ENCODE measurements around the gene SLC25A34. TPM values are rescaled to one million over a fixed set of nuclear protein-coding genes. Genes with fewer than 3 reads are reported as not detected.

Gene SLC25A34
- total RNA-seq, 1 donor from 2014 or later = 2.2 TPM

DNA sequence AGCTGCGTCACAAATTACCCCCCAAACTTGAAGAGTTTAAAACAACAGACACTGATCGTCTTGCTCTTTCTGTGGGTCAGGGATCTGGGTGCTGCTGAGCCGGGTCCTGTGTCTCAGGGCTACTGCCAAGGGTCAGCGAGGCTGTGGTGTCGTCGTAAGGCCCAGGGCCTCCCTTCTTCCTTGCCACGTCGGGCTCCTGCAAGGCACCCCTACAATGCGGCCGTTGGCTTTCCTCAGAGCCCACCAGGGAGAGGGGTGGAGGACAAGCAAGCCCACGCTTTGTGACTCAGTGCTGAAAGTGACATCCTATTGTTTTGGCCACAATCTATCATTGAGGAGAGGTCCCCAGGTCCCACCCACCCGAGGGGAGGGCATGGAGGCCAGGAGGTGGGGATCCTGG, 14.9 kb downstream of the SLC25A34 start:
- no peak for DNase-seq (ENCODE audit: low spot score)

DNA sequence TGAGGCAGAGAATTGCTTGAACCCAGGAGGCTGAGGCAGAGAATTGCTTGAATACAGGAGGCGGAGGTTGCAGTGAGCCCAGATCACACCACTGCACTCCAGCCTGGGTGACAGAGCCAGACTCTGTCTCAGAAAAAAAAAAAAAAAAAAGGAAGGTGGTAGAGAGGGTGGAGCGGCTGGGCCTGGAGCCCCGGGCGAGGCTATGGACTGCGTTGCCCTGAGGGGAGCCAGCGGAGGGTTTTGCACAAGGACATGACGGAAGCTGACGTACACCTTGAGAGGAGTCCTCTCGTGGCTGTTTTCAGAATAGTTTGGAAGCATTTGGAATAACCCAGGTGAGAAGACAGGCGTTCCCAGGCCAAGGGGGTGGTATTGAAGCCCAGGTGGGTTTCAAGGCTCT, 15.7 kb downstream of the SLC25A34 start:
- no peak for DNase-seq (ENCODE audit: low spot score)

DNA sequence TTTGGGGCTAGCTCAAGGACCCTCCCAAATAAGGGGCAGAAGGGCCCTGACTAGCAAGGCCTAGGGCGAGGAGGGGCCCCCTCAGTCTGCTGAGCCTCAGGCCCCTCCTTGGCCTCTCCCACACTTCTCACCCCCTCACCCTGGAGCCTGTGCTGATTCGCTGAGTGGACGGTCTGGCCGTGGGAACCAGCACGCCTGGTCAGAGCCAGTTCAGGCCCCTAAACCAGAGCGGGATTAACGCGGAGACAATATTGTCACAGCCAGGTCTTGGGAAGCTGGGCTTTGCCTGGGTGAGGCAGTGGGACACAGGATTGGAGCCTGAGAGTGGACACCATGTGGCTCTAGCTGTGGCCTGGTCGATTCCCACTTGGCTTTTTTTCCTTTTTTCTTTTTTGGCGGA, 17.7 kb downstream of the SLC25A34 start:
- no peak for DNase-seq (ENCODE audit: low spot score)

DNA sequence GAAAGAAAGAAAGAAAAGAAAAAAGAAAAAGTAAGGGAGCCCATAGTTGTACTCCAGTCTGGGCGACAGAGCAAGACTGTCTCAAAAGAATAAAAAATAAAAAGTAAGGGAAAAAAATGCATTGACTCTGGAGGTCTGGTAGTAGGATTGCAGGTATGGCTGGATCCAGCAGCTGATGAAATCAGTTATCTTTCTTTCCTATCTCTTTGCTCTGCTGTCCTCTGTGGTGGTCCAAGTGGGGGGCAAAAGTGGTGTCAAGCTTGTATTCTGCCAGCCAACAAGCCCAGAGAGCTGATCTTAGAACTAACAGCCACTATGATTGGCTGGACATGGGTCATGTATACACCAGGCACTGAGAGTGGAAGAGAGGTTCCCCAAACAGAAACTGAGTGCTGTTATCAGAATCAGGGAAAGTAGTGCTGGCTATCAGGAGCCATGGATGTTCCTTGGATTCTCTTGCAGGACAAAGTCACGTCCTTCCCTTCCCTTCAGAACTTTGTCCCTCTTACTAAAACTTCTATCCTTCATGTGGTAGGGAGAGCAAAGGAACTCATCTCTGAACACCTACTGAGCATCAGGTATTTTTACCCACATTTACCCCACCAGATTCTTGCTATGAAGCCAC, 19.1 kb downstream of the SLC25A34 start:
- DNase-seq (ENCODE audit: low spot score) = no peak

DNA sequence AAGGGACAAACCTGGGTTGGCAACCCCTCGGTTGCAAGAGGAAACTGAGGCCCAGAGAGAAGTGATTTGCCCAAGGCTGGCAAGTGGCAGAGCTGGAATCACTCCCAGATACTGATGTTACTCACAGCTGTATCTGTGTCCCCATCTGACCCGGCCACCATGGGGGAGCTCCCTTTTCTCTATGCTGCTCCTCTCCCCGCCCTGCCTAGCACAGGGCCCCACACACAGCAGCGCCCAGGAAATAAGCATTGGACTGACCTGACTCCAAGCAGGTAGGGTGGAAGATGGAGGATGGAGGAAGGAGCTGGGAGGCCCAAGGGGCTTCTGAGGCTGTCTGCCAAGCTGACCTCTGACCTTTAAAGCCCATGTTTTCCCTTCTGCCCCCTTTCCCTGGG, 19.6 kb downstream of the SLC25A34 start:
- DNase-seq (ENCODE audit: low spot score) = no peak

DNA sequence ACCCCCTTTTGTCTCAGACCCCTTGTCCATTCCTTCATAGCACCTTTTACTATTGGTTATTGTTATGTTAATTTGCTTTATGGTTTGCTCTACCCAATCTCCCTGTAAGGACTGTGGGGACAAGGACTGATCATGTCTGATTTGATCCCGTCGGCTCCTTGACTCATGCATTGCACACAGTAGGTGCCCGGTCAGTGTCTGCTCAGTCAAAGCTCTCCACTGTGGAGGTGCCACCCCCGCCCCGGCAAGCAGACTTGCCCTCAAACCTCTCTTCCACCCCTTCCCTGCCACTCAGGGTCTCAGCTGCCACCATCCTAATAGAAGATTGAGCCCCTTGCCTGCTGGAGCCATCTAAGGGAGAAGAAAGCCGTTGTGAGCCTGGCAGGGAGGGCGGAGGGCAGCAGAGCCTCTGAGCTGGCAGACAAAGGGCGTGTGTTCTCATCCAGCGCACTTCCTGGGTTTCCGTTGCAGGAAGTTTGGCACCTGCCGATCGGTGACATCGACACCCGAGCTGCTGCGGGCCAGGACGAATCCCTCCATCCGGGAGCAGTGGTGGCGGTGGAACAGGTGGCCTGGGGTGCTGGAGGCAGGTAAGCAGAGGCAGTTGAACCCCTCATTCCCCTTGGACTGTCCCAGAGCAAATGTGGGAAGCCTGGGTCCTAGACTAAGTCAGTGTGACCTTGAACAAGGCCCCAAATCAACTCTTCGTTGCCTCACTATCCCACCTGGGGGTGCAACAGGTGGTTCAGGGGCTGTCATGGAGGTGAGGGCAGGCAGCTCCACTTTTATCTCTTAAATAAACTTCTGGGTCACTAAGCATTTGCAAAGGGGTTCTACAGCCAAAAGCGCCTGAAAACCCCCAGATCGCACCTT, 20.3 kb downstream of the SLC25A34 start:
- DNase-seq (ENCODE audit: low spot score) = no peak

DNA sequence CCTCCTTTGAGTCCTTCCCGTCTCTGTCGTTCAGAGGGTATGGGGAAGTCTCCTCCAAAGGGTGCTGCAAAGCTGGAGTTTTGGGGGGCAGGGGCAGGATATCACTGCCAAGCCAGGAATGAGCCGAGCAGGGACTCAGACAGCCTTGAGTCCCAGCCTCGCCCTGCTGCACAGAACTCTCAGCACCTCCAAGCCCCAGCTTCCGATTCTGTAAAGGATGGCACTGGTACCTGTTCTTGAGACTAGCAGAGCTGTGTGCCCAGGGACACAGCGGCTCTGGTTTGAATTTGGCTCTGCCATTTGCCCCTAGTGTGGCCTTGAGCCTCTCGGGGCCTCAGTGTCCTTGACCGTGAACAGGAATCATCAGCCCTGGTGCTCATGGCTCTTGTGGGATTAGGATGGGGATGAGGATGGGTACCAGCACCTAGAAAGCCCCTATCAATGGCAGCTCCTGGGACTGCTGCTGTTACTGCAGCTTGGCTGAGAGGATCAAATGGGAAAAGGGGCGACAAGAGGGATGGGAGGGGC, 21.0 kb downstream of the SLC25A34 start:
- no peak for DNase-seq (ENCODE audit: low spot score)

DNA sequence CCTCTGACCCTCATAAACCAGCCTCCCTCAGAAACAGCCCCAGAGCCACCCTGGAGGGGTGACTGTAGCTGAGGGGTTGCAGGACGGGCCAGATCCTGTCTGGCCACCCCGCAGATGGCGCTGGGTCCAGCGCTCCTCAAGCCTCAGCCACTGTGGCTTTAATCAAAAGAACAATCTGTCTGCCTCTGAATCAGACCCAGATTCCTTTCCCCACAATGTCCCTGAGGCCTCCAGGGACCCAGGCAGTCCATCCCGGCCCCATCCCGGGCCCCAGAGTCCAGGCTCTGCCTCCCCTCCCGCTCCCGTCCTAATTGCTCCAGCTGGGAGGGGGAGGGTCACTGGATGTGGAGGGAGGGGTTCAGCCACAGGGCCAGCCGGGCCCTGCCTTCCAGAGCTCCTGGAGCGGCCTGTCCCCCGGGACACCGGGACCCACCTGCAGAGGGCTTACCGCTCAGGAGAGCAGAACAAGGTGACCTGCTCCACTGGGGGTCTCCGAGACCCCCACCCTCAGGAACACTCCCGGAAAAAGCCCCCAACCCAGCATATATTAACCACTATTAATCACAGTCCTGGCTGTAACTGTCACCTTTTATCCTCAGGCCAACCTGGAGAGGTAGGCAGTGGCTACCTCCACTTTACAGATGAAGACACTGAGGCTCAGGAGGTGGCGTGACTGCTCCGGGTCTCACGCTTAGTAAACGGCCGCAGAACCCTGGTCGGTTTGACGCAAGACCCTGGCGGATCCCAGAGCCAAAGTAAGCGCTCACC, 21.7 kb downstream of the SLC25A34 start:
- no peak for DNase-seq (ENCODE audit: low spot score)

DNA sequence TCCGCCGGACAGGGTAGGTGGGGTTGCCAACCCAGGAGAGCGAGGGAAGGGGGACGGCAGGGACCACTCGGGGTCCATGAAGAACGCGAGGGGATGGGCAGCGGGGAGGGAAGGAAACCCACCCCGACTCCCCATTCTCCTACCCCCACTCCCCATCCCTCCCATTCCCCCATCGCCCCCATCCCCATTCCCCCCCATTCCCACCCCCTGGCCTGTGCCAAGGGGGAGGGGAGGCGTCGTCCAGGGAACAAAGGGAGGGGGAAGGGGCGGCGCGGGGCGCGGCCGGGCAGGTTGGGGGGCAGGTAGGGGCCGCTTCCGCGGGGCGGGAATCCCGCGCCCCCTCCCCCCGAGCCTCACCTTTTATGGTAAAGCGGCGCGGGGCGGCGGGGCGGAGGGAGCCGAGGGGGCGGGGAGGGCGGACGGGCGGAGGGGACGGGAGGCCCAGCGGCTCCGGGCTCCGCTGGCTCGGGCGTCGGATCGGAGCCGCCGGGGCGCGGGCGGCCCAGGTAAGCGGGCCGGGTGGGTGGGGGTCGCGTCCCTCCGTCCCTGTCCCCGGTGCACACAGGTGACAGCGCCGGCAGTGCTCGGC, 22.4 kb downstream of the SLC25A34 start, which contains the start of gene FBLIM1:
Gene FBLIM1, plus strand, starts transcription at position 453 of the 589 bp plus-strand sequence. CDS start 6,189 bp downstream, outside the sequence.
- DNase-seq (ENCODE audit: low spot score) = no peak

DNA sequence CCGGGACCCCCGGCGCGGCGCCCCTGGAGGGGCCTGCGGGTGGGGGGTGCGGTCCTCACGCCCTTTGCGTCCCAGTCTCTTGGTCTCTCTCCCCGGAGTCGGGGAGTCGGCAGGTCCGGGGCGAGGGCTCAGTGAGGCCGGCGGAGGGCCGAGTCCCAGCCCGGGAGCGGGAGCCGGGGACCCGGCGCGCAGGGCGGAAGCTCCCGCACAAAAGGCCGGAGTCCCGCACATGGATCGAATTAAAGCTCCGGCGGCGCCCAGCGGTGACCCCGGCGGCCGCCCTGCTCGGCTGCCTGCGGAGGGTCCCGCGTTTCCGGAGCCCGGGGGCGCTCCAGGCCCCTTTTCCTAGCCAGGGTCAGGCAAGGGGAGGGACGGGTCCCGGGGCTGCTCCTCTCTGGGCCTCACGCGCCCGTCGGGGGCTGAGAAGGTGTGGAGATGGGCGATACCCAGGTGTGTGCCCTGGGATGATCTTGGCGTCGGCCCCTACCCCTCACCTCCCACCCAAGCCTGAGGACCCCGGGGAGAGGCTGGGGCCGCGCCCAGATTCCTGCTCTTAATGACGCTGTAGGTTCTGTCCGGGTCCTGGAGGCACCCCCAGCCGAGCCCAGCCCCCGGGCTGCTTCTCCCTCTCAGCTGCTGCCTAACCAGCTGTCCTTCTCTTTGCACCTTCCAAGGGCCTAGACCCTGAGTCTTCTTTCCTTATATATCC, 23.0 kb downstream of the SLC25A34 start:
- no peak for DNase-seq (ENCODE audit: low spot score)

DNA sequence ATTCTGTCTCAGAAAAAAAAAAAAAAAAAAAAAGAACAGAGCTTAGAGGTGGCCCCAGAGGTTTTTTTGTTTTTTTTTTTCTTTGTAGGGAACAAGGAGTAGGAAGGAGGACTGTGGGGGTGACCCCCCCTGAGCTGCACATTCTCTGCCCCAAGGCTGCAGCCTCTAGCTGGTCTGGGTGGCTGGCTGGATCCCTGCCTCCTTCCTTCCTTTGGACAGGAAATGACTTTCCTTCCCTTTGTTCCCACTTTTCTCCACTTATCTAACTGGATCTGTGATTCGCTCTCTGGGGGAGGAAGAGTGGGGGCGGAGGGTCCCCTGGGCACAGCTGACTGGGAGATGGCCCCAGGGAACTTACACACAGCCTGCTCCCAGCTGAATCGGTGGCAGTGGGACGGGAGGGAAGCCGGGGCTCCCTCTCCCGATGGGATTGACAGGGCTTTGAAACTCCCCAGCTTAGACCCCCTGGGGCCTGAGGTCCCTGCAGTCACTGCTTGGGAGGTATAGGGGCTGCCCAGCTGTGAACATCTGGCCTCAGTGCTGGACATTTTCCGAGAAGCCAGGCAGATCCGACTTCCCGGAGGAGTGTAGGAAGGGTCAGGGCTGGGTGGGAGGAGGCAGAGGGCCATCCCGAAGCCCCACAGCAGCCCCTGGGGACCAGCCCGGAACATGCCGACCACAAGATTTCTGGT, 24.6 kb downstream of the SLC25A34 start:
- DNase-seq (ENCODE audit: low spot score) = no peak

DNA sequence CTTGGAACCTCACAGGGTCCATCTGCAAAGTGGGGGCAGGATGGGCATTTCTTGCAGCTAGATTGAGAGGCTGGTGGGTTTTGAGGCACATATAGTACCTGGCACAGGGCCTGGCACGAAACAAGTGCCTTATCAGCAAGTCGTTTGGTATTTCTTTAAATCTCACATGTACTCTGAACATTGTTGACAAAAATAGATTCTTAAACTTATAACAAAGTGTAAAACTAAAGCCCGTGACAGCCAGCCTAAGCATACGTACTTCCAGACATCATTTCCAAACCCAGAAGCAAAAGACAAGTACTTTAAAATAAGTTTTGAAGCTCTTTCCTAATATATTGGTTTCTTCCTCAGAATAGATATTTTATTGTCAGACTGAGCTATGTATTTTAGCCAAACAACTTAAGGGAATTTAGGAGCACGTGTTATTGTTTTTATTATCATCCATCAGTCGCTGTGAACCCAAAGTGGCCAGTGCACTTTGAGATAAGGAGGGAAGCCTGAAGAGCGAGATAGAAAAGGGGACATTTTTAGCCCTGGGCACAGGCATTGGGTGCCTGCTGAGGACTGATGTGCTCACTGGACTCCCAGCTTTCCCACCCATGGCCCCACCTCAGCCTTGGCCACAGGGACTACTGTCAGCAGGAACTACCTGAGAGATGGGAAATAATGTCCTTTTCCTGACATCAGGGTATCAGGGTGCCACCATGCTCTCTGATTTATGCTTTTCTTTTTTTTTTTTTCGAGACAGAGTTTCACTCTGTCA, 25.5 kb downstream of the SLC25A34 start:
- no peak for DNase-seq (ENCODE audit: low spot score)

DNA sequence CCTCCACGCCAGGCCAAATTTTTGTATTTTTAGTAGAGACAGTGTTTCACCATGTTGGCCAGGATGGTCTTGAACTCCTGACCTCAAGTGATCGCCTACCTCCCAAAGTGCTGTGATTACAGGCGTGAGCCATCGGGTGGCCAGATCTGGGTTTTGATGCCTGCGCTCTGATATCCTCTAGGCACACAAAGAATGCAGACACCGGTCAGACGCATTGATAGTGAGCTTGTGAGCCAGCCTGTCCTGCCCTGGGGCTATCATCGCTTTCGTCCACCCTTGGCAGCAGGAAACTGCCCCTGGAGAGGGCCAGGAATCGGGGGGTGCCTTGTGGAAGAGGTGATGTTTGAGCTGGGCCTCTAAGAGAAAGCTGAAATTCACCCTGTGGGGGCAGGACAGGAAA, 26.5 kb downstream of the SLC25A34 start:
- DNase-seq (ENCODE audit: low spot score) = no peak

DNA sequence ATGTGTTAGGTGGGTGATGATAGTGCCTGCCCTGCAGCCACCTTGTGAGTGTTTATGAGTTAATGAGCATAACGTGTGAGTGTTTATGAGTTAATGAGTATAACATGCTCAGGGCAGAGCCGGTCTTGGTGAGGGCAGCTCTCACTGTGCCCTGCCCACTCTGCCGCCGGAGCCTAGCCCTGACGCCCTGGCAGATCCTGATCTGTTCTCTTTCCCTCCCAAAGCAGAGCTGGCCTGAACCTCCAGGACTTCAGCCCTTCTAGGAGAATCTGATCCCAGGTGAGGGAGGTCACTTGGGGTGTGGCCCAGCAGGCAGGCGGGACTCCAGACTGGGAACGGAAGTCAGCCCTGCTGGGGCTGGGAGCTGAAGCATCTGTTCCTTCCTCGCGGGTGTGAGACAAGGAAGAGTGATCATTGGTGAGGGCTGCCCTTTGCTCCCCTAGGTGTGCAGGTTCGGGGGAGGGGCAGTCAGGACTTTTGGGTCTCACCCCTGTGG, 28.3 kb downstream of the SLC25A34 start:
- no peak for DNase-seq (ENCODE audit: low spot score)

DNA sequence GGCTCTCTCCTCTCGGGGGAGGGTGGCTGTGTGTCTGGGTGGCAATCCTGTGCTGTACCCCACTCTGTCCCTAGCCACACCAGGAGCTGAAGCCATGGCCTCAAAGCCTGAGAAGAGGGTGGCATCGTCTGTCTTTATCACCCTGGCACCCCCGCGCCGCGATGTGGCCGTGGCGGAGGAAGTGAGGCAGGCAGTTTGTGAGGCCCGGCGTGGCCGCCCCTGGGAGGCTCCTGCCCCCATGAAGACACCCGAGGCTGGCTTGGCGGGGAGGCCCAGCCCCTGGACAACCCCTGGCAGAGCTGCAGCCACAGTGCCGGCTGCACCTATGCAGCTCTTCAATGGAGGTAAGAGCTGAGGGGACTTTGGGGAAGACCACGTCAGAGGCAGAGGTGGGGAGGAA, 28.8 kb downstream of the SLC25A34 start:
- no peak for DNase-seq (ENCODE audit: low spot score)

DNA sequence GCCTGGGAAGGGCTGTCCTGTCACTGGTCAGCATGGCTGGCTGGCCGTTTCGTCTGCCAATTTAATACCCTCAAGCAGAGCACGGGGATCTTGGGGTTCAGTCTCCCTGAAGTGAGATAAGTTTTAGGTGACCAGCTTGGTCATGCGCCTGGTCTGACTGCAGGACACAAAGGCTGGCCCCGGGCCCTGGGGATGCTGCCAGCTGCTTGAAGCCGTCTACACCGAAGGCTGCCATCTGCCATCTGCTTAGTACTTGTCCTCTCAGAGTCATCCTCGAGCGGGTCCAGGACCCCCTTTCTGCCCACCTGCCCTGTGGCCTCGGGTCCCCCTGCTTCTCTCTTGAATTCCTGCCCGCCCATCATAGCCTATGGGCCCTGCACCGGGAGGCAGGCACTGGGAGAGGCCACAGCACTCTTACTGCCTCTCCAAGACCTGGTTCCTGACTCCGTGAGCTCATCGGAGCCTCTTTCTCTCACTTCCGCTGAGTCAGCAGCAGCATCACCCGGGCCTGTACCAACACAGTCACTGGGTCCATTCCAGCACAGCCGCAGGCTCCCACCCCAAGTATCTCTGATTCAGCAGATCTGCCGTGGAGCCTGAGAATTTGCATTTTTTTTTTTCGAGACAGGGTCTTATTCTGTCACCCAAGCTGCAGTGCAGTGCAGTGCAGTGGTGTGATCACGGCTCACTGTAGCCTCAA, 29.6 kb downstream of the SLC25A34 start:
- no peak for DNase-seq (ENCODE audit: low spot score)

DNA sequence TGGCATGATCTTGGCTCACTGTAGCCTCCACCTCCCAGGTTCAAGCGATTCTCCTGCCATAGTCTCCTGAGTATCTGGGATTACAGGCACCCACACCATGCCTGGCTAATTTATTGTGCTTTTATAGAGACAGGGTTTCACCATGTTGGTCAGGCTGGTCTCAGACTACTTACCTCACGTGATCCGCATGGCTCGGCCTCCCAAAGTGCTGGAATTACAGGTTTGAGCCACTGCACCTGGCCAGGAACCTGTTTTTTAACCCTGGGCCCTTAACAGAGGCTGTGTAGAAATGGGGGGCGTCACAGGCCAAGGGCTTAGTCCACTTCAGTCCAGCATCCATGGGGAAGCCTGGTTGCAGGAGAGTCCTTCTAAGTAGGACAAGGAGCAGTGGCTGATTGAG, 31.9 kb downstream of the SLC25A34 start:
- no peak for DNase-seq (ENCODE audit: low spot score)

DNA sequence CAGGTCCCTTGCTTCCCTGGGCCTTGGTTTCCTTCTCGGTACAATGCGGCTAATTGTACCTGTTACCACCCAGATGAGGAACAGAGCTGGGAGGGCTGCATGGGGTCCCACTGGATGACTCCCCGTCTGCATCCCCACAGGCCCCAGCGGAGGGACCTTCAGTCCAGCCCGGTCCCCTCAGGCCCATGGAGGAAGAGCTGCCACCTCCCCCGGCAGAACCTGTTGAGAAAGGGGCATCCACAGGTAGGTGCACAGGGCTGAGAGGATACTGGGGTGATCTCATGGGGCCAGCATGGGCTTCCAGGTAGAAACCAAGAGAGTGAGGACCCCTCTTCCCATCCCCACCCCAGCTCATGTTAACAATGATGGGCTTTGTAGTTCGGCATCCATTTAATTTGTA, 32.3 kb downstream of the SLC25A34 start:
- no peak for DNase-seq (ENCODE audit: low spot score)
